Measurements from ENCODE around the gene ZBTB44.

Gene ZBTB44

GRCh38 chr11:130312046-130312445, 2.7 kb downstream of the ZBTB44 start:
- no peak for TF ChIP-seq CTCF (conservative IDR thresholded peaks at IDR 0.05; ENCODE audit: low read depth, low read length)
- DNase-seq (ENCODE audit: low read depth): no peak

GRCh38 chr11:130310622-130311021, 4.1 kb downstream of the ZBTB44 start:
- no peak overlapping the region for H3K4me3 ChIP-seq (ENCODE audit: low read length)
- TF ChIP-seq CTCF (conservative IDR thresholded peaks at IDR 0.05; ENCODE audit: low read depth, low read length): no peak
- no peak for DNase-seq (ENCODE audit: low read depth)

More at GRCh38 chr11:130312046-130312445, 2.7 kb downstream of the ZBTB44 start:
- no peak overlapping the region for H3K4me3 ChIP-seq (ENCODE audit: low read length)

GRCh38 chr11:130308886-130309285, 5.8 kb downstream of the ZBTB44 start:
- TF ChIP-seq CTCF (conservative IDR thresholded peaks at IDR 0.05; ENCODE audit: low read depth, low read length): no peak
- no peak for DNase-seq (ENCODE audit: low read depth)
- no peak overlapping the region for H3K4me3 ChIP-seq (ENCODE audit: low read length)

GRCh38 chr11:130308059-130308458, 6.7 kb downstream of the ZBTB44 start:
- no peak for TF ChIP-seq CTCF (conservative IDR thresholded peaks at IDR 0.05; ENCODE audit: low read depth, low read length)
- no peak for DNase-seq (ENCODE audit: low read depth)
- no peak overlapping the region for H3K4me3 ChIP-seq (ENCODE audit: low read length)

- TF ChIP-seq CTCF (conservative IDR thresholded peaks at IDR 0.05; ENCODE audit: low read depth, low read length): no peak
- no peak overlapping the region for H3K4me3 ChIP-seq (ENCODE audit: low read length)
- DNase-seq (ENCODE audit: low read depth): no peak
Observed at GRCh38 chr11:130304651-130305050, 10.1 kb downstream of the ZBTB44 start.

GRCh38 chr11:130301002-130301401, 13.7 kb downstream of the ZBTB44 start:
- no peak overlapping the region for H3K4me3 ChIP-seq (ENCODE audit: low read length)
- no peak for TF ChIP-seq CTCF (conservative IDR thresholded peaks at IDR 0.05; ENCODE audit: low read depth, low read length)
- DNase-seq (ENCODE audit: low read depth): no peak

- no peak for DNase-seq (ENCODE audit: low read depth)
- no peak for TF ChIP-seq CTCF (conservative IDR thresholded peaks at IDR 0.05; ENCODE audit: low read depth, low read length)
- H3K4me3 ChIP-seq (ENCODE audit: low read length): no peak overlapping the region
Observed at GRCh38 chr11:130300567-130300966, 14.2 kb downstream of the ZBTB44 start.
